Measurements from ENCODE around the gene TESK2.

Gene TESK2

DNA sequence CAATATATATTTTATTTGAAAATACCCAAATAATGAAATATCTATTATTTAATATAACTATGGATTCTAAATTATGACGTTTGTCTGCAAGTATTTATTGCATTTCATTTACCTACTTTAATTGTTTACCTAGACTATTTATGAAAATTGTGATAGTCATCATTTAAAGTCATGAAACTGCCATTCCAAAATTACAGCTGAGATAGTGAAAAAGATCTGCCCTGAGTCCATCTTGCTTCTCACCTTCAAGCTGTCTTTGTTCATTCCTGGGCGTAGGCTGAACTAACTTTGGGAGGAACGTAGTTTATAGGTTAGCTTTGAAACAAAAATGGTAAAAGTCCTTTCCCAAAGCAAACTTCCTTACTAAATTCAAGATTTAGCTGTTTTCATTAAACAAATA lies 176.7 kb downstream of the TESK2 start:
- TF ChIP-seq GATA3 (IDR thresholded peaks at IDR 0.05; ENCODE audit: low read depth, low read length) (no peak), GATA2 (IDR thresholded peaks at IDR 0.05; ENCODE audit: low read depth, low read length) (no peak)

DNA sequence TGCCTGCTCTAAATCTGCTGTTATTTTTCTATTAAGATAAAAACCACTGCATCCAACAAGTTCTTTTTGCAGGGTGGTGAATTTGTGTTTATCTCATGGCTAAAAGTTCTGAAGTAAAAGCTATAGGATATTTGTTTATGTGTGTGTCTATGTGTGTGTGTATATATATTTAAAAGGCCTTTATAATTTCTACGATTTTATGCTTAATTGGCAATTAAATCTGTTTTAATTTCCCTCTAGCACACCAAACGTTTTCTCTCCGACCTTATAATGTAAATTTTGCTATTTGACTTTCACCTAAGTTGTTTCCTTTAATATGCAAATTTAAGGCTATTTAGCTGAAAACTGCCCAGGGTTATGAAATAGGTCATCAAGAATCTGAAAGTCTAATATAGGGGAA lies 184.1 kb downstream of the TESK2 start:
- no peak for TF ChIP-seq GATA3 (IDR thresholded peaks at IDR 0.05; ENCODE audit: low read depth, low read length)
- TF ChIP-seq GATA2 (IDR thresholded peaks at IDR 0.05; ENCODE audit: low read depth, low read length): no peak

DNA sequence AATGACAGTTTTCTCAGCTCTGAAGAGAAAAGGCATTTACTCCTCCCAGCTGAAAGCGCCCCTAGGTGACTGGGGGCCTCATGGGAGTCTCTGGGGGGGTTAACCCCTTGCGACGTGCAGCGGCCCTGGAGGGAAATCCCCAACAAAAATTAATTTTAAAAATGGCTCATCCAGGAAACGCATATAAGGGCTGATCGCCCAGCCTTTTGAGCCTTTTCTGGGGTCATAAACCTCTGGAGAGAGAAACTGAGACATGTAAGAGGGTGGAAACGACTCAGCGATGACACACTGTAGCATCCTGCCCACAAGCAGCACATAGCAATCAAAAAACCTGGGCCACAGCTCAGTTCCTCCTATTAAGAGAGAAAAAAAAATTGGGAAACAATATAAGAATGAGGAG lies 184.6 kb downstream of the TESK2 start:
- TF ChIP-seq GATA2 (IDR thresholded peaks at IDR 0.05; ENCODE audit: low read depth, low read length) (no peak), GATA3 (IDR thresholded peaks at IDR 0.05; ENCODE audit: low read depth, low read length) (no peak)

DNA sequence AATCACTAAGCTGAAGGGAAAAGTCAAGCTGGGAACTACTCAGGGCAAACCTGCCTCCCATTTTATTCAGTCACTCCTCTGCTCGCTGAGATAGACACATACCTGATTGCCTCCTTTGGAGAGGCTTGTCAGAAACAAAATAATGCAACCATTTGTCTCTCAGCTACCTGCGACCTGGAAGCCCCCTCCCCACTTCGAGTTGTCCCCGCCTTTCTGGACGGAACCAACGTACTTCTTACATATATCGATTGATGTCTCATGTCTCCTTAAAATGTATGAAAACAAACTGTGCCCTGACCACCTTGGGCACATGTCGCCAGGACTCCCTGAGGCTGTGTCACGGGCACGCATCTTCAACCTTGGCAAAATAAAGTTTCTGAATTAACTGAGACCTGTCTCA lies 185.7 kb downstream of the TESK2 start:
- no peak for TF ChIP-seq GATA2 (IDR thresholded peaks at IDR 0.05; ENCODE audit: low read depth, low read length)
- TF ChIP-seq GATA3 (IDR thresholded peaks at IDR 0.05; ENCODE audit: low read depth, low read length): no peak

DNA sequence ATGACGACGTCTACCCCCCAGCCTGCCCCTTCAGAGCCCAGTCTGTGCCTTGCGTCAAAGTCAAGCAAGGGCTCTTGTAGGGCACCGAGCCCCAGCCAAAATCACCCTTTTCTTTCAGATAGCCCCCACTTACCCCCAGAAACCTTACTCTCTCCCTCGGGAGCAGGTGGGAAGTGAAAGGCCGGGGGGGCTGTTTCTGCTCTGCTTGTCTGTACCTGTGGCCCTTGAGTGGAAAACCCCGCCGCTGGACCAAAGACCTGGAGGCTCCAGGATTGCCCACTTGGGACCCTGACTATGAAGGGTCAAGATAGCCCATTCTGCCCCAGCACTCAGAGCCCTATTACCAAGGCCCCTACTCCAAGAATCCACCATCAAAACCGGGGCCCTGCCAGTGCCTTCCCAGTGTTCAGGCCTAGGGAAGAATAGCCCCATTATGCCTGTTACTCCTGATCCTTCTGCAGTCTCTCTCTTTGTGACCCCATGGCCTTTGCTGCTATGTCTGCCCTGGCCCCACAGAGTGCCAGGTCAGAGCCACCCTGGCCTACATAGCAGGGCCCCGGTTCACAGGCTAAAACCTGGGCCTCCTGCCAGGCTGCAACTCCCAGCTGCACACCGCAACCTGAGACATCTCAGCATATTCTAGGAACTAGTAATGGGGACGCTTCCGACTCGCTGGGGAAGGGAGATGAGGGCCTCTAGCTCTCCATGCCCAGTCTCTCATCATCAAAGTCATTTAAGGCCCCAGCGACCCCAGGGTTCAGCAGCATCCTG lies 186.5 kb downstream of the TESK2 start:
- TF ChIP-seq GATA2 (IDR thresholded peaks at IDR 0.05; ENCODE audit: low read depth, low read length) (no peak), GATA3 (IDR thresholded peaks at IDR 0.05; ENCODE audit: low read depth, low read length) (no peak)

DNA sequence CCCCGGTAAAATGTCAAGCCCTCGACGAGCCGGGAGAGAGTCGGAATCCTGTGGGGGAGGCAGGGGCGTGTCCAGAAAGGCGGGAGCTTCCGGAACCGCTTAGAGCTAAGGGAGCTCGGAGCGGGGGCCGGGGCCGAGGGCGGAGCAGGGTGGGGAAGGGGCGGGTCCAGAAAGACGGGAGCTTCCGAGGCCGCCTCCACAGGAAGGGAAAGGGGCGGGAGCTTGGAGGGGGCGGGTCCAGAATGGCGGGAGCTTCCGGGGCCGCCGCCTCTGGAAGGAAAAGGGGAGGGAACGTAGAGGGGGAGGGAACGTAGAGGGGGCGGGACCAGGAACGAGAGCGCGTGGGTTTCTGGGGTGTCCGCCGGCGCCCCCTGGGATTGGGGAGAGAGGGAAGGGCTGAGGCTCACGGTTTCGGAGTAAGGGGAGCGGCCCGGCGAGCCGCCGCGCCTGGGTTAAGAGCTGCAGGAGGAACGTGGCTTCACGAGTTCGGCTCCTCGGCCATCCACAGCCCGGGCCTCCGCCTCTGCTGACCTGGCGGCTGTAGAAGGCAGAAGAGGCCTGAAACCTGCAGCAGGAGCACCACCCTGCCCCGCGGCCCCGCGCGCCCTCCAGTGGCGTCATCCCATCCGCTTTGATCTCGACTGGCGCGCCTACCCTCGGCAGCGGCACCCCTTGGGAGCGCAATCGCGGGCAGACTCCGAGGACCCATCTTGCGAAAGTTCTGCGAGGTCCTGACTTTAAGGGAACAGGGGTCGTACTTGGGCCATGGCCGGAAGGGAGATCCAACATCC lies 187.2 kb downstream of the TESK2 start:
- TF ChIP-seq GATA3 (IDR thresholded peaks at IDR 0.05; ENCODE audit: low read depth, low read length) (no peak), GATA2 (IDR thresholded peaks at IDR 0.05; ENCODE audit: low read depth, low read length) (no peak)

DNA sequence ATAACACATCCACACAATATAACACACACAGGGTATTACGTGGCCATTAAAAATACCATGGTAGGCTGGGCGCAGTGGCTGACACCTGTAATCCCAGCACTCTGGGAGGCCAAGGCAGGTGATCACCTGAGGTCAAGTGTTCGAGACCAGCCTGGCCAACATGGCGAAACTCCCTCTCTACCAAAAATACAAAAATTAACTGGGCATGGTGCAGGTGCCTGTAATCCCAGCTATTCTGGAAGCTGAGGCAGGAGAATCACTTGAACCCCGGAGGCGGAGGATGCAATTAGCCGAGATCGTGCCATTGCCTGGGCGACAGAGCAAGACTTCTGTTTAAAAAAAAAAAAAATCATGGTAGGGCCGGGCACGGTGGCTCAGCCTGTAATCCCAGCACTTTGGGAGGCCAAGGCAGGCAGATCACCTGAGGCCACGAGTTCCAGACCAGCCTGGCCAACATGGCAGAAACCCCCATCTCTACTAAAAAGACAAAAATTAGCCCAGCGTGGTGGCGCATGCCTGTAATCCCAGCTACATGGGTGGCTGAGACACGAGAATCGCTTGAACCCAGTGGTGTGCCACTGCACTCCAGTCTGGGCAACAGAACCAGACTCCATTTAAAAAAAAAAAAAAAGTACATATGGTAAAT lies 188.3 kb downstream of the TESK2 start:
- TF ChIP-seq GATA3 (IDR thresholded peaks at IDR 0.05; ENCODE audit: low read depth, low read length) (no peak), GATA2 (IDR thresholded peaks at IDR 0.05; ENCODE audit: low read depth, low read length) (no peak)

DNA sequence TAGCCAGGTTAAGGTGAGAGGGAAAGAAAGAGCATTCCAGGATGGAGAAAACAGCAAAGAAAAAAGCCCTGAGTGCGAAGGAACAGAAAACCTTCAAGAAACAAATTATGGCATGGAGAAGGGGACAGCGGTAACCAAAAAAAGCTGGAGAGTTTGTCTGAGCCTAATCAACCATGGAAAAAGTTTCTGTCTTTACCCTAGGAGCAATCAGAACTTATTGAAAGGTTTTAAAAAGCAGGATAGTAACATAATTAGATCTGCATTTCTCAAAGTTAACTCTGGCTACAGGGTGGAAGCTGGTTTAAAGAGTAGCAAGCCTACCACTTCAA lies 190.3 kb downstream of the TESK2 start:
- TF ChIP-seq GATA3 (IDR thresholded peaks at IDR 0.05; ENCODE audit: low read depth, low read length) (no peak), GATA2 (IDR thresholded peaks at IDR 0.05; ENCODE audit: low read depth, low read length) (no peak)

DNA sequence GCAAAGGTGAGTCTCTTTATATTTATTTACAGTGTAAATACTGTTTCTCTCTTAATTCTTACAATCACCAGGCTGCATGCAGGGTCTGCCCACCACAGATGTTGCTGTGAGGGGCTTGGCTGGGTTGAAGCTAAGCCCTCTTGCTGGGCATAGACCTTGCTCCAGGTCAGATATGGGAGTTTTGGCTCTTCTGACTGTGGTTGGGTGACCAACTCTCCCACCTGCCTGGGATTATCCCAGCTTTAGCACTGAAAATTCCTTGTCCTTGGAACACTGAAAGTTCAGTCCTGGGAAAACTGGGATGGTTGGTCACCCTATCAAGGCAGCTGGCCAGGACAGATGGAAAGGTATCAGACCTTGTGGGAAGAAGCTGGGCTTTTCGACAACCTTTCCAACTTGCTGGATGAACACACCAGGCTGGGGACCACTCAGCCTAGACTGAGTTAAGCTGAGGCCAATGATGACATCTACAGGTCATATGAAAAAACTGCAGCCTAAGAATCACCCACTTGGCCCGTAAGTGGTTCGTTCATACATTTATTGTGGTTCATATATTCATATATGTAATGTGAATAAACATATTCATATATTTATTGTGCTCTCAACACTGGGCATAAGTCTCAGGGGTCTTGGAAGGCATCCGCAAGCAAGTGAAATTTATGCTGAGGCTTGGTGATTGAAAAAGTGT lies 190.8 kb downstream of the TESK2 start:
- TF ChIP-seq GATA2 (IDR thresholded peaks at IDR 0.05; ENCODE audit: low read depth, low read length) (no peak), GATA3 (IDR thresholded peaks at IDR 0.05; ENCODE audit: low read depth, low read length) (no peak)

DNA sequence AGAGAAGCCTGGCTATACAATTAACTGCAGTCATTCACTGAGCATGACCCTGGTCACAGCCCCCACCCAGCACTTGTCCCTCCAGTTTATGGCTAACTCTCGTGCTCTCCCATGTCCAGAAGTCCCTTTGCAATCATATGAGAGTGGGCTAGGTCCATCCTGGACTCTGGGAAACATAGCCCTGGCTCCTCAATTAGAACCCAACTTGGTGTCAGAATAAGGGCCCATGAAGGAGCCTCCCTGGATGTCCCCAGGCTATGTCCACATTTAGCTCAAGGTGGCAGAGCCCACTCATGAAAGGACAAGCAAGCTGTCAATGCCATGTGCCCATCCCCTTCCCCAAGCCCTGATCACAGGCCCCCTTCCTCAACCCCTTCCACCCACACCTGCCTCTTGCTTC lies 191.7 kb downstream of the TESK2 start:
- no peak for TF ChIP-seq GATA3 (IDR thresholded peaks at IDR 0.05; ENCODE audit: low read depth, low read length)
- no peak for TF ChIP-seq GATA2 (IDR thresholded peaks at IDR 0.05; ENCODE audit: low read depth, low read length)

DNA sequence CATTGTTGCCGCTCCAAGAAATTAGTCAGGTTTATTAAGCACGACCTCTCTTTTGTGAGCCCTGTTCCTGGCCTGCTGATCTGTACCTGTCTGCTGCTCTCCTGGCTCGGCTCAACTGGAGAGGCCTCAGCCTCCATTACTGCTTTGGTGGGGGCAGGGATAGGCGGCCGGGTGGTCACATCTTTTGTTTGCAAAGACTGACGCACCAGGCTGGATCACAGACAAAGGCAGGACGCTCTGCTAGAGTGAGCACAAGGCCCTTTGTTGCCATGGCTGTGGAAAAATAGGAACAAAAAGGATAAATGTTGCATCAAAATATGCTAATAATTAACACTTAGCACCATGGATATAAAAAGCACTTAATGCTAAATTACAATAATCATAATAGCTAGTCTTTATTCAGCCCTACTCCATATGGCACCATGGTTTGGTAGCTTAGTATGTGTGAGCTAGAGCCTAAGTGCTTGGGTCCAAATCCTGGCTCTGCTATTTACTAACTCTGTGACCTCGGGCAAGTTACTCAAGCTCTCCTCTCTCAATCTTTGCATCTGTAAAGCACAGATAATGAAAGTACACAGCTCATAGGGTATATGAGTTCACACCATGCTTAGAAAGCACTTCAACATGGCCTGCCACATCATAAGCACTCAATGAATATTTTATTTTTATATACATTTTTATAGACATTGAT lies 193.2 kb downstream of the TESK2 start:
- no peak for TF ChIP-seq GATA3 (IDR thresholded peaks at IDR 0.05; ENCODE audit: low read depth, low read length)
- no peak for TF ChIP-seq GATA2 (IDR thresholded peaks at IDR 0.05; ENCODE audit: low read depth, low read length)

Data from SH-SY5Y (cell line).